ENCODE data around the gene YES1.

- TF ChIP-seq GABPA (IDR thresholded peaks at IDR 0.05 in 1 of 2, conservative IDR thresholded peaks at IDR 0.05 in 1 of 2) (peak in 1 of 2 donors; percentile 37), MAX (IDR thresholded peaks at IDR 0.05) (peak; percentile 86), CTCF (IDR thresholded peaks at IDR 0.05; ENCODE audit: low read depth, low read length, missing input control) (no peak), SP1 (IDR thresholded peaks at IDR 0.05) (peak; percentile 100), NR2F2 (IDR thresholded peaks at IDR 0.05) (no peak), EGR1 (IDR thresholded peaks at IDR 0.05; ENCODE audit: low read depth in 2 of 2) (peak in 1 of 2 donors; percentile 23), YY1 (IDR thresholded peaks at IDR 0.05) (peak; percentile 91), ATF3 (IDR thresholded peaks at IDR 0.05) (no peak), RXRA (IDR thresholded peaks at IDR 0.05) (peak; percentile 75 to 86), RAD21 (IDR thresholded peaks at IDR 0.05) (peak in 1 of 2 donors; percentile 10)
Measured at GRCh38 chr18:848062-848861, 36.2 kb upstream of the YES1 start.

Measured in liver (tissue), 3 donors.